ENCODE results near the gene FOLH1. TPM values are rescaled to one million over a fixed set of nuclear protein-coding genes. Genes with fewer than 3 reads are reported as not detected.
"Not testable (repeated sequence)": the region's sequence is repeated elsewhere in the genome, so short reads cannot be mapped to it uniquely, and the experiment has no call there.

FOLH1 gene
- total and polyA plus RNA-seq, 4 donors = 7.0 to 11.5 (median 8.1) TPM

DNA sequence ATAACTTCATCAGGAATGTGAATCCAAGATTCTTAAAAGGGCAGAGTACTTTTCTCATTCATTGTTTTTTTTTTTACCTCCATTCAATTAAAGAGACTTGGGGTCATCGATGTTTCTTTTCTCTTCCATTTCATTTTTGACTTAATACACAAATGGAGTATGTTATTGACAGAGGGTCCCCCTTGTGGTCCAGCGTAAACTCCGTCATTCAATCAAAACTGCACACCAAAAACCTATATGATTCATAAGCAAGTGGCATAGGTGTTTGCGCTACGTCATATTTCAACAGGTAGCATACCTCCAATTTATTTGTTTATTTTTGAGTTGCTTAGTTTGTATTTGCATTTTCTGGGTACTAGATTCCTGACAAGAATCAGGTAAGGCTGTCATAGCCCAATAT is 12.7 kb upstream of the FOLH1 start (continued):
- TF ChIP-seq NR2F2 (IDR thresholded peaks at IDR 0.05) = no peak
- TF ChIP-seq YY1 (IDR thresholded peaks at IDR 0.05) = no peak
- TF ChIP-seq RXRA (IDR thresholded peaks at IDR 0.05) = no peak
- TF ChIP-seq FOXA2 (IDR thresholded peaks at IDR 0.05) = no peak
- no peak for TF ChIP-seq FOXA1 (IDR thresholded peaks at IDR 0.05)
- no peak for TF ChIP-seq RAD21 (IDR thresholded peaks at IDR 0.05)
- TF ChIP-seq HNF4A (conservative IDR thresholded peaks at IDR 0.05) = no peak
- TF ChIP-seq, protein P1, sequence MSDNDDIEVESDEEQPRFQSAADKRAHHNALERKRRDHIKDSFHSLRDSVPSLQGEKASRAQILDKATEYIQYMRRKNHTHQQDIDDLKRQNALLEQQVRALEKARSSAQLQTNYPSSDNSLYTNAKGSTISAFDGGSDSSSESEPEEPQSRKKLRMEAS (IDR thresholded peaks at IDR 0.05) = no peak

DNA sequence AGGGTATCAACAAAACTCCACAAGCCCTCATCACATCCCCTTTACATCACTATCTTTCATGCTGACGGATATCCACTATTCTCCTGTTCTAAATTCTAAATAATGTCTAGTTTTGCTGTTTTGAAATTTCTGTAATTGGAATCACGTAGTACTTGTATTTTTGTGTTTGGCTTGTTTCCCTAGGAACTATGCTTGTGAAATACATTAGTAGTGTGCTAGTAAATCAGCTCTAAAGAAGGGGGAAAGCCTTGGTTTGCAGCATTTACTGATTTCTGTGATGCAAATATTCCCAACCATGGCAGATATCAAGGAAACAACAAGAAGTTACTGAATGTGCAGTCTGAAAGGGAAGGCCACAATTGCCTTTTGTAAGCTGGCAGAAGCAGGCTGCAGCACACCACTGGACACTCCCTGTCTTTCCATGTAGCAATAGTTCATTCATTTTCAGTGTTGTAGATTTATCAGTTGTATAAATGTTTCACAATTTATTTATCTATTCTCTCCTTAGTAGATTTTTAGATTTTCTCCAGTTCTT is 4.7 kb upstream of the FOLH1 start:
- TF ChIP-seq TAF1 (conservative IDR thresholded peaks at IDR 0.05) (no peak), YY1 (IDR thresholded peaks at IDR 0.05) (no peak), RAD21 (IDR thresholded peaks at IDR 0.05) (no peak), EGR1 (IDR thresholded peaks at IDR 0.05; ENCODE audit: low read depth in 2 of 2) (no peak), GABPA (IDR thresholded peaks at IDR 0.05 in 1 of 2, conservative IDR thresholded peaks at IDR 0.05 in 1 of 2) (no peak), NR2F2 (IDR thresholded peaks at IDR 0.05) (no peak), FOXA1 (IDR thresholded peaks at IDR 0.05) (no peak), JUND (IDR thresholded peaks at IDR 0.05) (no peak), FOXA2 (IDR thresholded peaks at IDR 0.05) (no peak), HNF4A (conservative IDR thresholded peaks at IDR 0.05) (no peak), RXRA (IDR thresholded peaks at IDR 0.05) (no peak), HNF4G (IDR thresholded peaks at IDR 0.05) (no peak)
- TF ChIP-seq, protein P2, sequence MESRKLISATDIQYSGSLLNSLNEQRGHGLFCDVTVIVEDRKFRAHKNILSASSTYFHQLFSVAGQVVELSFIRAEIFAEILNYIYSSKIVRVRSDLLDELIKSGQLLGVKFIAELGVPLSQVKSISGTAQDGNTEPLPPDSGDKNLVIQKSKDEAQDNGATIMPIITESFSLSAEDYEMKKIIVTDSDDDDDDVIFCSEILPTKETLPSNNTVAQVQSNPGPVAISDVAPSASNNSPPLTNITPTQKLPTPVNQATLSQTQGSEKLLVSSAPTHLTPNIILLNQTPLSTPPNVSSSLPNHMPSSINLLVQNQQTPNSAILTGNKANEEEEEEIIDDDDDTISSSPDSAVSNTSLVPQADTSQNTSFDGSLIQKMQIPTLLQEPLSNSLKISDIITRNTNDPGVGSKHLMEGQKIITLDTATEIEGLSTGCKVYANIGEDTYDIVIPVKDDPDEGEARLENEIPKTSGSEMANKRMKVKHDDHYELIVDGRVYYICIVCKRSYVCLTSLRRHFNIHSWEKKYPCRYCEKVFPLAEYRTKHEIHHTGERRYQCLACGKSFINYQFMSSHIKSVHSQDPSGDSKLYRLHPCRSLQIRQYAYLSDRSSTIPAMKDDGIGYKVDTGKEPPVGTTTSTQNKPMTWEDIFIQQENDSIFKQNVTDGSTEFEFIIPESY (IDR thresholded peaks at IDR 0.05) = no peak
- TF ChIP-seq, protein P1 (IDR thresholded peaks at IDR 0.05) = no peak
- TF ChIP-seq, protein P3, sequence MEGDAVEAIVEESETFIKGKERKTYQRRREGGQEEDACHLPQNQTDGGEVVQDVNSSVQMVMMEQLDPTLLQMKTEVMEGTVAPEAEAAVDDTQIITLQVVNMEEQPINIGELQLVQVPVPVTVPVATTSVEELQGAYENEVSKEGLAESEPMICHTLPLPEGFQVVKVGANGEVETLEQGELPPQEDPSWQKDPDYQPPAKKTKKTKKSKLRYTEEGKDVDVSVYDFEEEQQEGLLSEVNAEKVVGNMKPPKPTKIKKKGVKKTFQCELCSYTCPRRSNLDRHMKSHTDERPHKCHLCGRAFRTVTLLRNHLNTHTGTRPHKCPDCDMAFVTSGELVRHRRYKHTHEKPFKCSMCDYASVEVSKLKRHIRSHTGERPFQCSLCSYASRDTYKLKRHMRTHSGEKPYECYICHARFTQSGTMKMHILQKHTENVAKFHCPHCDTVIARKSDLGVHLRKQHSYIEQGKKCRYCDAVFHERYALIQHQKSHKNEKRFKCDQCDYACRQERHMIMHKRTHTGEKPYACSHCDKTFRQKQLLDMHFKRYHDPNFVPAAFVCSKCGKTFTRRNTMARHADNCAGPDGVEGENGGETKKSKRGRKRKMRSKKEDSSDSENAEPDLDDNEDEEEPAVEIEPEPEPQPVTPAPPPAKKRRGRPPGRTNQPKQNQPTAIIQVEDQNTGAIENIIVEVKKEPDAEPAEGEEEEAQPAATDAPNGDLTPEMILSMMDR (IDR thresholded peaks at IDR 0.05; ENCODE audit: low read depth, low read length, missing input control) = no peak
- TF ChIP-seq, protein P4, sequence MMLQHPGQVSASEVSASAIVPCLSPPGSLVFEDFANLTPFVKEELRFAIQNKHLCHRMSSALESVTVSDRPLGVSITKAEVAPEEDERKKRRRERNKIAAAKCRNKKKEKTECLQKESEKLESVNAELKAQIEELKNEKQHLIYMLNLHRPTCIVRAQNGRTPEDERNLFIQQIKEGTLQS (IDR thresholded peaks at IDR 0.05) = no peak
- TF ChIP-seq, protein P5, sequence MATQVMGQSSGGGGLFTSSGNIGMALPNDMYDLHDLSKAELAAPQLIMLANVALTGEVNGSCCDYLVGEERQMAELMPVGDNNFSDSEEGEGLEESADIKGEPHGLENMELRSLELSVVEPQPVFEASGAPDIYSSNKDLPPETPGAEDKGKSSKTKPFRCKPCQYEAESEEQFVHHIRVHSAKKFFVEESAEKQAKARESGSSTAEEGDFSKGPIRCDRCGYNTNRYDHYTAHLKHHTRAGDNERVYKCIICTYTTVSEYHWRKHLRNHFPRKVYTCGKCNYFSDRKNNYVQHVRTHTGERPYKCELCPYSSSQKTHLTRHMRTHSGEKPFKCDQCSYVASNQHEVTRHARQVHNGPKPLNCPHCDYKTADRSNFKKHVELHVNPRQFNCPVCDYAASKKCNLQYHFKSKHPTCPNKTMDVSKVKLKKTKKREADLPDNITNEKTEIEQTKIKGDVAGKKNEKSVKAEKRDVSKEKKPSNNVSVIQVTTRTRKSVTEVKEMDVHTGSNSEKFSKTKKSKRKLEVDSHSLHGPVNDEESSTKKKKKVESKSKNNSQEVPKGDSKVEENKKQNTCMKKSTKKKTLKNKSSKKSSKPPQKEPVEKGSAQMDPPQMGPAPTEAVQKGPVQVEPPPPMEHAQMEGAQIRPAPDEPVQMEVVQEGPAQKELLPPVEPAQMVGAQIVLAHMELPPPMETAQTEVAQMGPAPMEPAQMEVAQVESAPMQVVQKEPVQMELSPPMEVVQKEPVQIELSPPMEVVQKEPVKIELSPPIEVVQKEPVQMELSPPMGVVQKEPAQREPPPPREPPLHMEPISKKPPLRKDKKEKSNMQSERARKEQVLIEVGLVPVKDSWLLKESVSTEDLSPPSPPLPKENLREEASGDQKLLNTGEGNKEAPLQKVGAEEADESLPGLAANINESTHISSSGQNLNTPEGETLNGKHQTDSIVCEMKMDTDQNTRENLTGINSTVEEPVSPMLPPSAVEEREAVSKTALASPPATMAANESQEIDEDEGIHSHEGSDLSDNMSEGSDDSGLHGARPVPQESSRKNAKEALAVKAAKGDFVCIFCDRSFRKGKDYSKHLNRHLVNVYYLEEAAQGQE (IDR thresholded peaks at IDR 0.05) = no peak
- H3K36me3 ChIP-seq (ENCODE audit: control insufficient read depth in 4 of 4, insufficient read depth in 3 of 4, low read depth in 1 of 4, low read length in 3 of 4) = no peaks in the 10 kb centered on the region
- DNase-seq (ENCODE audit: low spot score) = no peak

DNA sequence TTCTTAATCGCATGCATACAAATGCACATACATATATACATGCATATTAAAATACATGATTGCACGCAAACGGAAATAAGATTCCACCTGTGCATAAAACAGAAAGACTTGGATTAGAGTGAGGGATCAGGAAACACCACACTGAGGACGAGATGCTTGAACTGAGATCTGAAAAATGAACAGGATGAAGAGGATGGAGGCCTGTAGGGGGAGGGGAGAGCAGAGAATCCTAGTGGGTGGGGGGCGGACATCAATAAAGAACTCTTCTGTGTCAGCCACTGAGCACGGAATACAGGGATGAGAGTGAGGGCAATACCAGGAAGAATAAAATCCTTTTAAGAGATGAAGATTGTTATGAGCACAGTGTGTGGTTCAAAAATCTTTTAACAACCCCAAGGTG is 1.4 kb downstream of the FOLH1 start:
- WGBS = 58% methylated on average over 6 of the region's 6 CpGs
- H3K9me3 ChIP-seq (ENCODE audit: control insufficient read depth in 4 of 4, low read length in 3 of 4); H3K36me3 ChIP-seq (ENCODE audit: control insufficient read depth in 4 of 4, insufficient read depth in 3 of 4, low read depth in 1 of 4, low read length in 3 of 4); H3K27me3 ChIP-seq (ENCODE audit: control insufficient read depth in 4 of 4, insufficient read depth in 4 of 4, low read length in 3 of 4); DNase-seq (ENCODE audit: low spot score); H3K27ac ChIP-seq (ENCODE audit: low read depth in 1 of 2, low read length in 2 of 2): not testable (repeated sequence)
- Histone ChIP-seq H3K4me1 (ENCODE audit: control insufficient read depth in 4 of 4, insufficient read depth in 4 of 4, low read length in 3 of 4) (peaks cover 0 to 18% (median 13%) of the 10 kb centered on the region in 4 donors), H3K9ac (ENCODE audit: low read depth in 1 of 2, low read length in 2 of 2) (peak overlapping the region in 1 of 2 donors; percentile 74), H3K4me3 (ENCODE audit: low read depth in 1 of 3, low read length in 3 of 3) (peak overlapping the region in 1 of 3 donors; percentile 14)

More for the DNA sequence above, 4.7 kb upstream of the FOLH1 start:
- Histone ChIP-seq H3K4me3 (ENCODE audit: low read depth in 1 of 3, low read length in 3 of 3) (no peak overlapping the region), H3K27ac (ENCODE audit: low read depth in 1 of 2, low read length in 2 of 2) (no peak overlapping the region), H3K9me3 (ENCODE audit: control insufficient read depth in 4 of 4, low read length in 3 of 4) (no peaks in the 10 kb centered on the region), H3K4me1 (ENCODE audit: control insufficient read depth in 4 of 4, insufficient read depth in 4 of 4, low read length in 3 of 4) (no peaks in the 10 kb centered on the region), H3K9ac (ENCODE audit: low read depth in 1 of 2, low read length in 2 of 2) (no peak overlapping the region), H3K27me3 (ENCODE audit: control insufficient read depth in 4 of 4, insufficient read depth in 4 of 4, low read length in 3 of 4) (no peaks in the 10 kb centered on the region)
- 68% methylated on average over 2 of the region's 2 CpGs for WGBS

Data from liver (tissue), 9 donors.